Inferior parietal cortex (tissue), 1 donor: ENCODE measurements around the gene NUDT3.
"Not testable (repeated sequence)": the region's sequence is repeated elsewhere in the genome, so short reads cannot be mapped to it uniquely, and the experiment has no call there.

Experiments
- DNase-seq: peaks from one replicate; pipeline ENCODE4 v3.0.0-alpha.2; 2016; ENCODE audit errors: extremely low spot score

Gene NUDT3

GRCh38 chr6:34392497-34393190, at the start of gene NUDT3:
NUDT3 (minus strand) TSS chr6:34392669; CDS start chr6:34392362, 307 bp downstream.
- peak; percentile 96 for DNase-seq

GRCh38 chr6:34441526-34441925, 49.1 kb upstream of the NUDT3 start:
- no peak for DNase-seq

DNA sequence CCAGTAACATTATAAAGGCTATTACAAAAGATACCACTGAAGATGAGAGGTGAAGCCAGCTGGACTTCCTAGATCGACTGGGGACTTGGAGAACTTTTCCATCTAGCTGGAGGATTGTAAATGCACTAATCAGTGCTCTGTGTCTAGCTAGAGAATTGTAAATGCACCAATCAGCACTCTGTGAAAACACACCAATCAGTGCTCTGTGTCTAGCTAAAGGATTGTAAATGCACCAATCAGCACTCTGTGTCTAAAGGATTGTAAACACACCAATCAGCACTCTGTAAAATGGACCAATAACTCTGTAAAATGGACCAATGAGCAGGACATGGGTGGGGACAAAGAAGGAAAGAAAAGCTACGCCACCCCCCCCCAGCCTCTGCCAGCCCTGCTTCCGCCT, 47.0 kb upstream of the NUDT3 start:
- no peak for DNase-seq

GRCh38 chr6:34438705-34439104, 46.2 kb upstream of the NUDT3 start:
- DNase-seq, result no peak

DNA sequence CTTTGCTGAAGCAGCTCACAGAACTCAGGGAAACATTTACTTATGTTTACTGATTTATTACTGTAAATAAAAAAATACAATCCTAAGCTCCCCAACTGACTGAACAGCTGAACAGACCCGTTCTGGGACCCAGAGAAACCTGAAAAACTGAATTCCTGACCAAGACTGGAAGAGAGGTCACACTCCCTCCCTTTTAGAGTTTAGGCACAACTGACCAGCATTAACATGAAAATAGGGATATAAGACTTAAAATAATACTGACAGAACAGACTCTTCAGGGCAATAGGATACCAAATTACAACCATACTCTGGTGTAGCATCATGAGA, 45.1 kb upstream of the NUDT3 start:
- no peak for DNase-seq

DNA sequence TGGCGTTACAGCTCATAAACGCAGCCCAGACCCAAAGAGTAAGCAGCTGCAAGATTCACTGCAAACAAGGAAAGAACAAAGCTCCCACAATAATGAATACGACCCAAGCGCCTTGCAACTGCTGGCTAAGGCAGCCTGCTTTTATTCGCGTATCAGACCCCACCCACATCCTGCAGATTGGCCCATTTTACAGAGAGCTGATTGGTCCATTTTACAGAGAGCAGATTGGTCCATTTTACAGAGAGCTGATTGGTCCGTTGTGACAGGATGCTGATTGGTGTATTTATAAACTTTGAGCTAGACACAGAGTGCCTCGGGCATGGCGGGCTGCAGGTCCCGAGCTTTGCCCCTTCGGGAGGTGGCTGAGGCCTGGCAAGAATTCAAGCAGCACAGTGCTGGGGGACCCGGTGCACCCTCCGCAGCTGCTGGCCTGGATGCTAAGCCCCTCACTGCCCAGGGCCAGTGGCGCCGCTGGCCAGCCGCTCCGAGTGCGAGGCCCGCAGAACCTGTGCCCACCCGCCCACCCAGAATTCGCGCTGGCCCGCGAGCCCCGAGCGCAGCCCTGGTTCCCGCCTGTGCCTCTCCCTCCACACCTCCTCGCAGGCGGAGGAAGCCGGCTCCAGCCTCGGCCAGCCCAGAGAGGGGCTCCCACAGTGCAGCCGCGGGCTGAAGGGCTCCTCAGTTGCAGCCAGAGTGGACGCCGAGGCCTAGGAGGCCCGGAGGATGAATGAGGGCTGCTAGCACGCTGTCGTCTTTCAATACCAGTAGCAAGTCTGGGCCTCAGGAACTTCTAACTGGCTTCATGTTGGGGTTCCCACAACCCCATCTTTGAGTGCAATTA, 44.6 kb upstream of the NUDT3 start:
- DNase-seq, result no peak

DNA sequence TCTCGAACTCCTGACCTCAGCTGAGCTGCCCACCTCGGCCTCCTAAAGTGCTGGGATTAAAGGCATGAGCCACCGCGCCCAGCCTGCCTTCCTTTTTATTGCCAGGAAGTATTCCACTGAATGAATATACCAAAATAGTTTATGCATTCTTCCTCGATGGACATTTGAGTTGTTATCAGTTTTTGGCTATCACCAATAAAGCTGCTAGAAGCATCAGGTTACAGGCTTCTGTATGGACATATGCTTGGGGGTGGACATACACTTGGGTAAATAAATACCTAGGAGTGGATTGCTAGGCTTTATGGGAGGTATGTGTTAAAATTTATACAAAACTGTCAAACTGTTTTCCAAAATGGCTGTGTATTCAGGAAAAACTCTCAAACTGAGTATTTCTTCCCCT, 43.4 kb upstream of the NUDT3 start:
- no peak for DNase-seq

DNA sequence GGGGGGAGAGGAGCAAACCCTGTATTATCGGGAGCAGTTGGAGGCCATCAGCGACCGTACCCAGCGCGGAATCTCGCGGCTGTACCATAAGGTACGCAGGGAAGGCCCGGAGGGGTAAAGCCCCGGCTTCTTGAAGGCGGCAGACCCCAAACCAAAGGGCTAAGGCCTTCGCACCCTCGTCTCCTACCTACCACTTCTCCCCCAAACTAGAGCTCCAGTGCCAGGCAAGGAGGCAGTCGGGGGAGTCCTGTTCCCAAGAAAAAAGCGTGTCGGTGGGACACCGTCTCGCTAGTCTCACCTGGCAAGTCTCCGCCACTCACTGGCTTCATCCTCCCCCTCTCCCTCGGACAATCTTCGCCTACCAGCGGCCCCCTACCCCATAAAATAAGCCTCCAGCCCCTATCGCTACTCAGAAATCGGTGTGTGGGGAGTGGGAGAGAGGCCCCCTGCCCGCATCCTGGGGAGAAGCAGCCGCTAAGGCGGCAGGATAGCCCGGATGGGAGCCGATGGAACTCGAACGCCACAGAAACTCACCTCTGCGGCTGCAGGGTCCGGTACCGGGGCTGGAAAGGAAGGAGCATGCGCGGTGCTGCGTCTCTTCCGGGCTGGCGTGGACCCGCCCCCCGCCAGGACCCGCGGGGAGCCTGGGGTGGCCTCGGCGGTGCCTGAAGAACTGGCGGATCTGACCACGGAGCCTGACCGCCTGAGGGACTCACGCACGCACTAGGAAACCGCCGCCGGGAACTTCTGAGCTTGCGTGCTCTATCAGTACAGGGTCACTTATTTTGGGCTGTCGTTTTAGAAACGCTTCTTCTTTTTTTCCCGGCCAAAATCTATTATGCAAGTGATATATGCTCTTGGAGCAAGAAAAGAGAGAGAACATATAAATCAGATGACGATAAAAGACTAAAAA, 33.3 kb upstream of the NUDT3 start, which contains the start of gene RPS10:
Gene RPS10 (minus strand): TSS at position 572 of the 913 bp plus-strand sequence. CDS start 848 bp downstream, outside the sequence.
- peak; percentile 92 for DNase-seq

DNA sequence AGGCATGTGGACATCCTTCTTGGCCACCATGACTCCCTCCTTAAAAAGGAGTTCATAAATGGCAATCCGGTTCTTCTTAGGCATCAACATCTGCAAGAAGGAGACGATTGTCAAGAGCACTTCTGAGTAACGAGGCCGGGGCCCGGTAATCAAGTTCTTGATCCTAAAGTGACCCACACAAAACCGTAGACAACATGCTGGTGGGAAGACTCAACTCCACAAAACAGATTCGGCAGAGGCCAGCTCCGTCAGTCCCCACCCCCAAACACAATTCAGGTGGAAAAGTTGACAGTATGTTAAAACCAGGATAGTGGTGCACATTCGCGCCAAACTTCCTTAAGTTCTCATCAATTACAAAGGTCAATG, 32.6 kb upstream of the NUDT3 start:
- no peak for DNase-seq

GRCh38 chr6:34424200-34425131, 32.0 kb upstream of the NUDT3 start:
- no peak for DNase-seq

- DNase-seq, result no peak
Observed at GRCh38 chr6:34423254-34423653, 30.8 kb upstream of the NUDT3 start.

GRCh38 chr6:34418367-34418766, 25.9 kb upstream of the NUDT3 start:
- no peak for DNase-seq

GRCh38 chr6:34416877-34417371, 24.5 kb upstream of the NUDT3 start:
- no peak for DNase-seq

DNA sequence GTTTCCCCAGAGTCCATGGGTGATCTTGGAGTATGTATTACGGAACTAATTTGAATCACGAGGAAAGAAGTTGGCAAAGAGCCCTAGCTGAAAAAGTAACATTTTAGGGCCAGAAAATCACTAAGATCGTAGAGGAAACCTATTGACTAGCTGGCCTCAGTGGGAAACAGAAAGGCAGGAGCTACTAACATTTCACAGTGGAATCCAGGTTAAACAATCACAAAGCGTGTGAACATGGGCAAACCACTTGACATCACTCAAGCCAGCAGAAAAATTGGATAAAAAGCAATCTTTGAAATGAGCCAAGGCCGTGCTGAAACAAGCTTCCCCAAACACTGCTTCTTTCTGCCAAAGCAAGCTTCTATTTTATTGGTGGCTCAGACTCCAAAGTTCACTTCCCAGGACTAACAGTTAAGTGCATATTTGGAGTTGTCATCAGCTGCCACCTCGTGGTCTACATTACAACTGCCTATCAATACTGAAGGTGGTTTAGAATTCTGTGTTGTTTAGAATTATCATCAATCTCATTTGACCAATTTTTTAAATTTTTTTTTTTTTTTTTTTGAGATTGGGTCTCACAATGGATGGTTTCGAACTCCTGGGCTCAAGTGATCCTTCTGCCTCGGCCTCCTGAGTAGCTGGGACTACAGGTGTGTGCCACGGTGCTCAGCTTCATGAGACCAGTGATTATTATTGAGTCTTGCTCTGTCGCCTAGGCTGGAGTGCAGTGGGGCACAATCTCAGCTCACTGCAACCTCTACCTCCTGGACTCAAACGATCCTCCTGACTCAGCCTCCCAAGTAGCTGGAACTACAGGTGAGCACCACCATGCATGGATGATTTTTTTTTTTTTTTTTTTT, 22.8 kb upstream of the NUDT3 start:
- peak; percentile 84 for DNase-seq

DNA sequence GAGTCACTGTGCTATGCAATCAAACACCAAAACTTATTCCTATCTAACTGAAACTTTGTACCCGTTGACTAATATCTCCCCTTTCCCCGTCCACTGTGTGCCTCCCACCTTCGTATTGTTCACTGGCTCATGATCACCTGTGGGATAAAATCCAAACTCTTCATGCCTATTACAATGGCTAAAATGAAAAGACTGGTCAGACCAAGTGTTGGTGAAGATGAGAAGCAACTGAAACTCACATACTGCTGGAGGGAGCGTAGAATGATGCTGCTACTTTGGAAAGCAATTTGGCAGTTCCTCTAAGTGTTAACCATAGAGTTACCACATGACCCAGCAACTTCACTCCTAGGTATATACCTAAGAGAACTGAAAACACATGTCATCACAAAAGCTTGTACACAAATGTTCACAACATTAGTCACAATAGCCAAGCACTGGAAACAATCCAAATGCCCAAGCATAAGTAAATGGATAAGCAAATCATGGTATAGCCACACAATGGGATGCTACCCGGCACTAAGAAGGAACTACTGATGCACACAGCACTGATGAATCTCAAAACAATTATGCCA, 20.3 kb upstream of the NUDT3 start:
- DNase-seq, result no peak

GRCh38 chr6:34412016-34412415, 19.5 kb upstream of the NUDT3 start:
- peak; percentile 68 for DNase-seq

GRCh38 chr6:34407915-34408314, 15.4 kb upstream of the NUDT3 start:
- DNase-seq, result not testable (repeated sequence)

GRCh38 chr6:34396518-34396917, 4.0 kb upstream of the NUDT3 start:
- DNase-seq, result no peak

GRCh38 chr6:34393966-34394305, 1.5 kb upstream of the NUDT3 start:
- no peak for DNase-seq
